ENCODE measurements around the gene CNN2. TPM values are rescaled to one million over a fixed set of nuclear protein-coding genes. Genes with fewer than 3 reads are reported as not detected.

Gene CNN2
- total and polyA plus RNA-seq, 2 of the 13 experiments (the other 11 are each of a cell fraction or from before 2014, with no cell fraction given) = 63.6 to 70.0 TPM

DNA sequence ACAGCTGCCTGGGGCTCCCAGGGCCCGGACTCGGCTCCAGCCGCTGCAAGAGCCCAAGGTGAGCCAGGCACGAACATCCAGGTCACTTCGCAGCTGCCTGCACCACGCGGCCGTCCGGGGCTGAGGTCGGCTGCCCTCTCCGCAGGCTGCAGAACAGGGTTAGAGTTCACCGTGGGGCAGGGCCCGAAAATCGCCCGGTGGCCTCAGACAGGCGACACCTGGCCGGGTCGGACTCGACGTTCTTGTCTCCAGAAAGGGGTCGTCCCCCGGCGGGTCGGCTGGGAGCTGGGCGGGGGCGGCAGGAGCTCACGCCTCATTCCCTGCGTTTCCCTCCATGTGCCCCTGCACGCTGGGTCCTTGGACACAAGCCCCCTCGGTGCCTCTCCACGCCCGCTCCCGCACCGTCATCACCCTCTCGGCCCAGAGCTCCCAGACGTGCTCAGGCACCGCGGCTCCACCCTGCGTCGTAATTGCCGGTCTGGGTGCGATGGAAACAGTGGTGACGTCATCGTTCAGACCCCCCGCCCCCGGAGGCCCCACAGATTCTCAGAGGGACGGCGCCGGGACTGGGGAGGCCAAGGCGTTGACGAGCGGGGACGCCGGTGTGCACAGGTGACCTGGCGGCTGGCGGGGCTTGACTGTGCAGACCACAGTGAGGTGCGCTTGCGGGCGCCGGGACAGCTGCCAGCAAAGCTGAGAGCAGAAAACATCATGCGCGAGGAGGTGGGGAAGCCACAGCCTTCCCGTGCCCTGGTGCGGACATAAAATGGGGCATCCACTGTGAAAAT, 30.2 kb upstream of the CNN2 start (continued):
- TF ChIP-seq THYN1 (CRISPR knock-in tag; IDR thresholded peaks at IDR 0.05; ENCODE audit: borderline replicate concordance, low read depth) (no peak), BORCS8-MEF2B (CRISPR knock-in tag; IDR thresholded peaks at IDR 0.05) (0 out of 2 replicates have a peak, but pooled peaks have one; percentile 18), HMGA1 (CRISPR knock-in tag; conservative IDR thresholded peaks at IDR 0.05) (no peak)

DNA sequence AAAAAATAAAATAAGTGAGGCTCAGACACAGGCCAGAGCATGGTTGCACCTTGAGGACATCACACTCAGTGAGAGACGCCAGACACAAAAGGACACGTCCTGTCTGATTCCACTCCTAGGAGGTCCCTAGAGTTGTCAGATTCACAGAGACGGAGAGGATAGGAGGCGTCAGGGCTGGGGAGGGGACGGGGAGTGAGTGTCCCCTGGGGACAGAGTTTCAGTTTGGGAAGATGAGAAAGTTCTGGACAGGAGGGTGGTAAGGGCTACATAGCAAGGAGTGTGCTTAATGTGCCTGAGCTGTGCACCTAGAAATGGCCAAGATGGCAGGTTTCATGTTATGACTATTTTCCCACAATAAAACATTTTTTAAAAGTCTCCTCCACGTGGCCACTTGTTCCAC, 28.3 kb upstream of the CNN2 start:
- Histone ChIP-seq H3K27ac (ENCODE audit: extremely low read length, insufficient read depth, low read length) (no peak overlapping the region), H3K36me3 (replicated peaks in 1 of 2; ENCODE audit: control insufficient read depth in 1 of 2, insufficient read depth in 2 of 2, low read length in 2 of 2) (no peaks in the 10 kb centered on the region), H2AFZ (ENCODE audit: low read length) (no peak overlapping the region), H4K20me1 (ENCODE audit: insufficient read depth, low read length) (no peaks in the 10 kb centered on the region), H3K79me2 (ENCODE audit: insufficient read depth, low read length) (no peaks in the 10 kb centered on the region), H3K9ac (ENCODE audit: insufficient read depth, low read depth, low read length) (no peak overlapping the region), H3K4me3 (replicated peaks in 1 of 3; ENCODE audit: insufficient read depth in 1 of 3, low read depth in 2 of 3, low read length in 3 of 3) (no peak overlapping the region), H3K4me1 (ENCODE audit: insufficient read depth, low read length) (peaks cover 38% of the 10 kb centered on the region), H3K9me3 (ENCODE audit: low read length) (no peaks in the 10 kb centered on the region), H3K27me3 (ENCODE audit: control insufficient read depth in 1 of 2, insufficient read depth in 2 of 2, low read length in 2 of 2) (peaks cover 9 to 30% of the 10 kb centered on the region in 2 experiments), H3K4me2 (ENCODE audit: low read depth, low read length) (no peak overlapping the region)
- in situ Hi-C loops (cut with HindIII; ENCODE audit: extremely low pct_ligation_motif_present, low pct_unique_long_range_greater_than_20kb) (no loop called here), intact Hi-C loops (cut with micrococcal nuclease; ENCODE audit: unreplicated experiment) (loop anchor here (10.0 kb wide), 1 partner anchor 213 kb away; no protein-coding TSS in a partner anchor)
- TF ChIP-seq ZMAT3 (CRISPR knock-in tag; conservative IDR thresholded peaks at IDR 0.05) (no peak), KDM2A (CRISPR knock-in tag; IDR thresholded peaks at IDR 0.05; ENCODE audit: borderline replicate concordance, low read depth) (0 out of 2 replicates have a peak, but pooled peaks have one; percentile 25)
- ChIA-PET POLR2A (interaction anchor here (1.4 kb wide), 1 partner anchor 14 kb away, joined by 4 read pairs; the partner anchor contains the start of gene WDR18), CTCF (ENCODE audit: low intra/inter-chr PET ratio, low total read pairs) (no interaction called here)
- no TSS peak for BruUV-seq (replicated peaks)
- no peak for DNase-seq (ENCODE audit: low spot score)
- no peak for ATAC-seq
- FAIRE-seq = no peak
- 30% methylated on average over 5 of the region's 6 CpGs for WGBS (ENCODE audit: low lambda C conversion rate)

DNA sequence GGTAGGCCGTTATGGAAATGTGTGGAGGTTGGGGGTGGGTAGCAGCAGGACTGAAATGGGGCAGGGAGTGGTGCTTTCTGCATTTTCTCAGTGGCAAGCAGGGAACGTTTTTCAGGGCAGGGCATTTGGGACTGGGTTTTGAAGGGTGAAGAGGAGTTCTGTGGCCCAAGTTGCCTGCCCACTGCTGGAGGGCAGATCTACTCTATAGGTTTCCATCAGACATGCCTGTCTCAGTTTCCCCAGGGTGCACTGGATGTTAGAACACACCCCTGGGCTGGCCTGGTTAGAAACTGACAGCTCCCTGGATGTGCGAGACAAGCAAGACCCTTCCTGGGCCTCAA, 27.1 kb upstream of the CNN2 start:
- no TSS peak for BruUV-seq (replicated peaks)
- Histone ChIP-seq H3K9me3 (ENCODE audit: low read length) (no peaks in the 10 kb centered on the region), H3K4me2 (ENCODE audit: low read depth, low read length) (no peak overlapping the region), H3K27me3 (ENCODE audit: control insufficient read depth in 1 of 2, insufficient read depth in 2 of 2, low read length in 2 of 2) (peaks cover 13 to 43% of the 10 kb centered on the region in 2 experiments), H3K4me1 (ENCODE audit: insufficient read depth, low read length) (peaks cover 34% of the 10 kb centered on the region), H3K9ac (ENCODE audit: insufficient read depth, low read depth, low read length) (no peak overlapping the region), H3K4me3 (replicated peaks in 1 of 3; ENCODE audit: insufficient read depth in 1 of 3, low read depth in 2 of 3, low read length in 3 of 3) (no peak overlapping the region), H3K79me2 (ENCODE audit: insufficient read depth, low read length) (no peaks in the 10 kb centered on the region), H3K36me3 (replicated peaks in 1 of 2; ENCODE audit: control insufficient read depth in 1 of 2, insufficient read depth in 2 of 2, low read length in 2 of 2) (no peaks in the 10 kb centered on the region), H4K20me1 (ENCODE audit: insufficient read depth, low read length) (no peaks in the 10 kb centered on the region), H3K27ac (ENCODE audit: extremely low read length, insufficient read depth, low read length) (no peak overlapping the region), H2AFZ (ENCODE audit: low read length) (no peak overlapping the region)
- 16% methylated on average over 3 of the region's 3 CpGs for WGBS (ENCODE audit: low lambda C conversion rate)
- ChIA-PET POLR2A (no interaction called here), CTCF (ENCODE audit: low intra/inter-chr PET ratio, low total read pairs) (no interaction called here)
- ATAC-seq (no peak), FAIRE-seq (no peak), DNase-seq (ENCODE audit: low spot score) (no peak)
- in situ Hi-C loops (cut with HindIII; ENCODE audit: extremely low pct_ligation_motif_present, low pct_unique_long_range_greater_than_20kb) = no loop called here
- intact Hi-C loops (cut with micrococcal nuclease; ENCODE audit: unreplicated experiment) = loop anchor here (10.0 kb wide), 1 partner anchor 215 kb away; no protein-coding TSS in a partner anchor
- TF ChIP-seq ZNF660 (CRISPR knock-in tag; IDR thresholded peaks at IDR 0.05; ENCODE audit: borderline replicate concordance, low read depth) (no peak), ZNF430 (CRISPR knock-in tag; IDR thresholded peaks at IDR 0.05) (no peak), ZNF773 (CRISPR knock-in tag; IDR thresholded peaks at IDR 0.05; ENCODE audit: borderline replicate concordance) (no peak), YEATS4 (CRISPR knock-in tag; IDR thresholded peaks at IDR 0.05; ENCODE audit: borderline replicate concordance) (no peak), PHB2 (IDR thresholded peaks at IDR 0.05; ENCODE audit: partially characterized antibody) (no peak), PRPF4 (IDR thresholded peaks at IDR 0.05; ENCODE audit: low read depth, low read length, poor library complexity, severe bottlenecking) (no peak), PHF8 (CRISPR knock-in tag; IDR thresholded peaks at IDR 0.05) (no peak), NR2F1 (CRISPR knock-in tag; IDR thresholded peaks at IDR 0.05) (no peak), IKZF4 (CRISPR knock-in tag; IDR thresholded peaks at IDR 0.05; ENCODE audit: borderline replicate concordance, low read depth, not compliant biosample characterization) (no peak)
- TF ChIP-seq, protein P1, sequence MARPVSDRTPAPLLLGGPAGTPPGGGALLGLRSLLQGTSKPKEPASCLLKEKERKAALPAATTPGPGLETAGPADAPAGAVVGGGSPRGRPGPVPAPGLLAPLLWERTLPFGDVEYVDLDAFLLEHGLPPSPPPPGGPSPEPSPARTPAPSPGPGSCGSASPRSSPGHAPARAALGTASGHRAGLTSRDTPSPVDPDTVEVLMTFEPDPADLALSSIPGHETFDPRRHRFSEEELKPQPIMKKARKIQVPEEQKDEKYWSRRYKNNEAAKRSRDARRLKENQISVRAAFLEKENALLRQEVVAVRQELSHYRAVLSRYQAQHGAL (CRISPR knock-in tag; IDR thresholded peaks at IDR 0.05; ENCODE audit: not compliant biosample characterization) = no peak

All from HepG2 (cell line).